GM19193 (cell line): ENCODE measurements around the gene LCTL.

Experiments used
- POLR2A ChIP-seq: IDR thresholded peaks from 4 replicates; pipeline ENCODE4 v1.6.1; 2011; ENCODE audit not compliant: insufficient read depth, insufficient read length; ENCODE audit errors: extremely low read depth

Gene LCTL

DNA sequence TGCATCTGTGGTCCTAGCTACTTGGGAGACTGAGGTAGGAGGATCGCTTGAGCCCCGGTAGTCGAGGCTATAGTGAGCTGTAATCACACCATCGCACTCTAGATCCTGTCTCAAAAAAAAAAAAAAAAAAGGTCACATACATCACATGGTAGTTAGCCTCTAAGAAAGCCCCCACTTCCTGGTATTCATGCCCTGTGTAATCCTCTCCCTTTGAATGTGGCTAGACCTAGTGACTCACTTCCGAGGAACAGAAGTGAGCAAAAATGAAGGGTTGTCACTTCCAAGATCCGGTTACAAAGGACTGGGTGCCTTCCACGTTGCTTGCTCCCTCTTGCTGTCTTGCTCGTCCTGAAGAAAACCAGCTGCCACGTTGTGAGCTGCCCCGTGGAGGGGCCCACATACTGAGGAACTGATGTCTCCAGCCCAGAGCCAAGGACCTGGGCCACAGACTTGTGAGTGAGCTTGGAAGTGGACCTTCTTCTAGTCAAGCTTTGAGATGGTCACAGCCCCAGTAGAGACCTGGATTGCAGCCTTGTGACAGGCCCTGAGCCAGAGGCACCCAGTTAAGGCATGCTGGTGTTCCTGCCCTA lies 12.6 kb upstream of the LCTL start:
- TF ChIP-seq POLR2A = no peak

DNA sequence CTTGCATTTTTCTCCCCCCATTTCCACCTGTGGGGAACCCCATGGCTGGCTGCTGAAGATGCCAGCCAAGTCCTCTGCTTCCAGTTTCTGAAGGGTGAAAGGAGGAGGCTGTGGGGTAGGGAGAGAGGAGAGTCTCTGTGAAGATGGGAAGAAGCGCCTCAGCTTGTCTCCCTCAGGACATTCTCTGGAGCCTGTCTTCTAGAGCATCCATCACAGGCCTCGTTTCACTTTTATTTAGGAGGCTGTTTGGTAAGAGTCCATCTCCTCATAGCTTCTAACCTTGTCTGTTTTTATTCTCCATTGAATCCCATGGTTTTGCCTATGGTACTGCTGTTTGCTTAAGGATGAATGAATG lies 8.8 kb upstream of the LCTL start:
- TF ChIP-seq POLR2A = no peak

DNA sequence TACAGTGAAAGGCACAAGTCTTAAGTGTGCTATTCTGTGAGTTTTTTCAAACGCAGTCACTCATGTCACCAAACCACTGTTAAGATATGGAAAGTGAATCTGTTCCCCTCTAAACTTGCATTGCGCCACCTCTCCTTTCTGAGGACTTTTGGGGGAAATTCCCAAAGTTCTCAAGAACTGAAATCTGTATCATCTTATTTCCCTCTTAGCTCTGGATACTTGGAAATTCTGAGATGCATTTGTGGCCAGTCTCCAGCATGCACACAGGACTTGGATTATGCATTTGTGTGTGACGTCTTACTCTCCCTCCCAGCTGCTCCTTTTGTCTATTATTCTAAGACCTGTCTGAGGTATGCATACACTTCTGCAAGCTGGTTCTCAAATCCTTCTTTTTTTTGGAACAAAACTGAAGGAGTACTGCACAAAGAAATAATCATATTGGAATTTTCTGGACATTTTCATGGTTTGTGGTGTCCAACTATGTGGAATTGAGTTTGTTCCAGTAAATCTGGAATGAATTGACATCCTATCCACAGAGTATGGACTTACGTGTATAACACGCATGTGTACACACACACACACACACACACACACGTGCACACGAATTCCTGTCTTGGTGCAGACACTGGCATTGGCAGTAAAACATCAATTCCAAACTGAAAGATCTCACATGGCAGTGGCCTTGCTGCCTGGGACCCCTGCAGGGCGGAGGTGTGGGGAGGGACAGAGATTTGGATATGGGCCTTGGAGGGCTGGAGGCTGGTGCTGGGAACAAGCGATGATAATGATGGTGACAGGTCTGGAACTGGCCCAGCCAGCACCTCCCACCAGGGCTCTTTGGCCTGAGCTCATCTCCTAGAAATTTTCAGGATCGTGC lies 8.2 kb upstream of the LCTL start:
- TF ChIP-seq POLR2A = no peak

DNA sequence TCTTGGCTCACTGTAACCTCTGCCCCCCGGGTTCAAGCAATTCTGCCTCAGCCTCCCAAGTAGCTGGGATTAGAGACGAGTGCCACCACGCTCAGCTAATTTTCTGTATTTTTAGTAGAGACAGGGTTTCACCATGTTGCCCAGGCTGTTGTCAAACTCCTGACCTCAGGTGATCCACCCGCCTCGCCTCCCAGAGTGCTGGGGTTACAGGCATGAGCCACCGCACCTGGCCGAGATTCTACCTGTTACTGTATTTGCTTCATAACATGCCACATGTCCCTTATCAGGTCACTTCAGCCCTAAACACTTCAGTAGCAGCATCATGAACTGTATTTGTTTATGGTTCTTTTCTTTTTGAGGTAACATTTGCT lies 7.5 kb upstream of the LCTL start:
- no peak for TF ChIP-seq POLR2A

DNA sequence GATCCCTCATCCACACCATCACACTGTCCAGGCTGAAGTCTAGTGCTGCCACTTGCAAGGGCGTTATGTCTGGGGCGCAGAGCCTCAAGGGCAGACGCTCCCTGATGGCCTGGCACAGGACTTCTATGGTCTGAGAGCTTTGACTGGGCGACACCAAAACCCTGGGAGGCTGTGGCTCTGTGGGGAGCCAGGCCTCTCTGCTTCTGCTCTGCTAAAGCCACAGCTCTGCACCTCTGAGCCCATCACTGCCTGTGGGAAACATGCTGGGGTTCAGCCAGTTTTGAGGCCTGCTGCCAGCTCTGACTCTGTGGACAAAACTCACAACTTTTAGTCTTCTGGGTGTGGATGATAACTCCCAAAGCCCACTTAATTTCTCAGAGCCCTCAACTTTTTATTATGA lies 6.3 kb upstream of the LCTL start:
- no peak for TF ChIP-seq POLR2A

DNA sequence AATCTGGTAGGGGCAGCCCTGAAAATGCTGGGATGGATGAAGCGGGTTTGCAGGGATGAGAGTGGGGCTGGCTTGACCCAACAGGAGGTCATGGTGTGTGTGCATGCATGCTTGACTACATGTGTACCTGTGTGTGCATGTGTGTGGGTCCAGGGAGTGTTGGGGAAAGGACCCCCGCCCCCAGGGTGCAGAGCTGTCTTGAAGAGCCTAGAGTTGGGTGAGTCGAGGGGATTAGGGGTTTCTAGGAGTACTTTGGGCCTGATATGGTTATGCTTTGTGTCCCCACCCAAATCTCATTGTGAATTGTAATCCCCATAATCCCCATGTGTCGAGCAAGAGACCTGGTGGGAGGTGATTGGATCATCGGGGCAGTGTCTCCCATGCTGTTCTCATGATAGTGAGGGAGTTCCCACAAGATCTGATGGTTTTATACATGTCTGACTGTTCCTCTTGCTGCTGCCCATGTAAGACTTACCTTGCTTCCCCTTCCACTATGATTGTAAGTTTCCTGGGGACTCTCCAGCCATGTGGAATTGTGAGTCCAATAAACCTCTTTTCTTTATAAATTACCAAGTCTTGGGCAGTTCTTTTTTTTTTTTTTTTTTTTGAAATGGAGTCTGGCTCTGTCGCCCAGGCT lies 5.2 kb upstream of the LCTL start:
- TF ChIP-seq POLR2A = no peak

DNA sequence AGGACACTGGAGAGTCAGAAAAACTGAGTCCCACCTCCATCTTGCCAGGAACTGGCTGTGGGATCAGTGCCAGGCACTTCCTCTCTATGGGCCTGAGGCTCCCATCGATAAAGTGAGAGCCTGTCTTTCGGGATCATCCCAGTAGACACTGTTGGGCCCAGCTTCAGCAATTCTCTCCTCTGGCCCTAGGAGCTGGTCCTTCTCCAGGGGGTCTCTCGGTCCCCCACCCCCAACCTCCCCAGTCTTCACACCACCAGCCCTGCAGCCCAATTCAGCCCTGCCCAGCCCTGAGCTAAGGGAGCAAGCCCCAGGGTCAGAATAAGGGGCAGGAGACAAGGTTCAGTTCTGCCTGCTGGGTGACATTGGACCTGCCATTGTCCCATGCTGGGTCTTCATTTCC lies 4.5 kb upstream of the LCTL start:
- TF ChIP-seq POLR2A = no peak

DNA sequence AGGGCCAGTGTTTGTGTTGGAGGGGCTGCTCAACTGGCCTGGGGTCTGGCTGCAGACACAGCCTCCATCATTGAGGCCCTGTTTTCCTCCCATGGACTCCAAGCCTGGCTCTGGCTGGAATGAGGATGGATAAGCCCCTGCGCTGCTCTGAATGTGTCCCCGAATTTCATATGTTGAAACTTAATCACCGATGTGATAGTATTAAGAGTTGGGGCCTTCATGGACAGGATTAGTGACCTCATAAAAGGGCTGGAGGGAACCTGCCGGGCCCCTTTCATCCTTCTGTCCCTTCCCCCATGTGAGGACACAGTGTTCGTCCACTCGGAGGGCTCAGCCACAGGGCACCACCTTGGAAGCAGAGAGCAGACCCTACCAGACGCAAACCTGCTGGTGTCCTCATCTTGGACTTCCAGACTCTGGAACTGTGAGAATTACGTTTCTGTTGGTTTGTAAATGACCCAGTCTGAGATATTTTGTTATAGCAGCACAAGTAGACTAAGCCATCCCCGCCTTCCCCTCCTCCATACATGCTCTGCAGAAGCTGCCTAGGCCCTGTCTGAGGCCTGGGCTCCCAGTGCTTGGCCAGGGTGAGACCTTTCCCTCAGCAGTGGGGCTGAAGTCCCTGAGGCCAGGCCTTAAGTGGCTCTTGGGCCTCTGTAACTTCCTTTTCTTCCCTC lies 3.8 kb upstream of the LCTL start:
- no peak for TF ChIP-seq POLR2A

DNA sequence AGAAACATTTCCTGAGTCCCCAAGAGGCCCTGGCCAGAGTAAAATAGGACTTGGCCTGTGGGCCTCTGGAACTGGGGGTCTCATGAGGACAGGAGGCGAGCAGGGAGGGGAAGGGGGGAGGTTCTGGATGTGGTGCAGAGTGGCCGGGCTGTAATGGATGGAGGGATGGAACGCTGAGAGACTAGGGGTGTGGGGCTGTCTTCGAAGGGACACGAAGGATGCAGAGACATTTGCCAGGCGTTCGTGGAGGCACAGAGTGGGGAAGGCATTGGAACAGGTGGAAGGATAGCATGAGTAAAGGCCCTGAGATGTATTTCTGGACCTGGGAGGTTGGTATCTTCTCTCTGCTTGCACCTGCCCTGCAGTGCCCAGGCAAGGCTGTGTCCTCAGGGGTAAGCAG lies 2.1 kb upstream of the LCTL start:
- TF ChIP-seq POLR2A = no peak

DNA sequence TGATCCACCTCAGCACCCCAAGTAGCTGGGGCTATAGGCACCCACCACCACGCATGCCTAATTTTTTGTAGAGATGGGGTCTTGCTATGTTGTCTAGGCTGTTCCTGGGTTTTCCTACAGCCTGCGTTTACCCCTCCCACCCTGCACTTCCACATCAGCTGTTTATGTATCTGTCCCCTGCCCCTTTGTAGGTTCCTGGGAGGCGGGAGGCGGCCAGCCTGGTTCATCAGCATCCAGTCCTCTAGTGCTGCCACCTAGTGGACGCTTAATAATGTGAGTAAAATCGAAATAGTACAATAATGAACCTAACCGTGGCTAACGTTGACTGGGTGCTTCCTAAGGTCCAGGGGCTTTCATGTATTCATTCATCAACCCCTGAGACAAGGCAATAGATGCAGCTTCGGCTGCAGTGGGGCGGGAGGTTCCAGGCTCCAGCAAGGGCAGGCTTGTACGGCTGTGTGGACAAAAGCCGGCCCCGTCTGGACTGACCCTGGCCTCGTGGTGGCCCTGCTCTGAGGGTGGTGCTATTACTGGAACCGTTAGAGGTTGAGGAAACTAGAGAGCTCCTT lies 1.2 kb upstream of the LCTL start:
- TF ChIP-seq POLR2A = no peak

DNA sequence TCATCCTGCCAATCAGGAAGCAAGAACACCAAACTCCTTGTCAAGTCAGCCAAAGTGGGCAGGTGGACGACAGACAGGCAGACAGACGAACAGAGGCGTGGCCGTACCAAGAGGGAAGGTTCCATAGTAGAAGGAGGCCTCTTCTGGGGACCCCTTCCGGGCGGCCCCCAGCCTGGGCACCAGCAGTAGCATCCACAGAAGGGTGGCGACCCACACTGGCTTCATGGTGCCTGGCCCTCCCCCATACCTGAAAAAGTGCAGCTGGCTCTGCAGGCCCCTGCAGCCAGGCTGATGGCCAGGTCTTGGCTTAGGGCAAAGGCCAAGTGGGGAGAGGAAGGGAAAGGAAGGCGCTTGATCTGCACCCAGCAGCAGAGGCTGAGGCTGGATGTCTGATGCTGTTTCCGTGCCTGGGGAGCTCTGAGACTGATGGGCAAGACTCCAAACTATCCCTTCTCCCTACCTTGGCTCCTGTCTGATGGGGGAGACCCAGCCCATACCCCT lies 607 bp downstream of the LCTL start:
- no peak for TF ChIP-seq POLR2A

DNA sequence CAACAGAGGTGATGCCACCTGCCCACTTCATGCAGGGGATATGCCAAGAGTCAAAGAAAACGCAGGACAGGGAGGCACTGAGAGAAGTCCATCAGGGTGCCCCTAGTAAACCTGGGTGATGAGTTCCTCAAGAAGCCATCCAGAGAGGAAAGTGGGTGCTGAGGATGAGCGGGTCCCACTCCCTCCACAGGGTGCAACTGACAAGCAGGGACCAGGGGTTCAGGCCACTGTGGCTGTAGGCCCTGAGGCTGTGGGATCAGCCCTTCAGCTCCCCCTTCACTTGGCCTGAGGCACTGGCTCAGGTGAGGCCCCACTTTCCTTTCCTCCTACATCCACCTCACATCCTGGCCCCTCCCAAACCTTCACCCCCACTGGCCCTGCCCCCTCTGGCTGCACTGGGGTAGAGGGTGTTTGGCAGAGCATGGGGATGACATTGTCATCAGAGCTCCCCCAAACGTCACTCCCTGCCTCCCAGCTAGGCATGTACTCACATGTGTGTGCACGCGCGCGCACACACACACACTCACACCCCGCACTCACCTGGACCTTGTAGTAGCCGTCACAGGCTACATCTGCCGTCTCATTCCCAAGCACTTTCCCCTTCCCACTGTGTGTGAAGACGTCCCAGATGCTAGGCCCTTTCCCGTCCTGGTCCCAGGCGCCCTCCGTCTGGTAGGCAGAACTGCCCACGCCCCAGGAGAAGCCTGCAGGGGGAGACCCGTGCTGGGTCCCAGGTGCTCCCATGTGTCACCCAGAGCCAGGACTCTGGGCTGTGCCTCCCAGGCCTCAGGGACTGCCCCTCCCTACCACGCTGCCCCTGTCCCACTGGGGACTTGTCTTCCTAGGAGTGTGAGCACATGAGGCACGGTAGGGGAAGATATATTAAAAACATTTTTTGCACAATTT lies 1.4 kb downstream of the LCTL start:
- TF ChIP-seq POLR2A = no peak

DNA sequence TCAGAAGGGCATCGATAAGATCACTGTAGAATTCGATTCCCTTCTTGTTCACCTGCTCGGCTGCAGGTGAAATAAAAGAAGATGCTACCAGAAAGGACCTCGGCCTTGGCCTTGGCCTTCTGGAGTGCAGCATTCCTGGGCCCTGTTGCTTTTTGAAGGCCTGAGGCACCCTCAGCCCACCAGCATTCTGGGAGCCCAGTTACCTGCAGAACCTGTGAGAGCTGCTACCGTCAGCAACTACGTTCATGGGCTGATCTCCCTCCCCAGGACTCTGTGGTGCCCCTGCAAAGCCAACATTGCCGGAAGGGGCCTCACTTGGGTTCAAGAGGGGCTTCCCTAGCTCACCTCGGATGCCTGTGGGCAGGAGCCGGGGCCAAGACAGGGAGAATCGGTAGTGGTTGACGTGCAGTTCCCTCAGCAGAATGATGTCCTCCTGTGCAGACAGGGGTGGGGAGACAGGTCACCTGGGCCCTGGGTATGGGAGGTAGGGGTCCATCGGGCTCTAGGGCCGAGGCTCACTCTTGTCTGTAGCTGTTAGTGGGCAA lies 2.2 kb downstream of the LCTL start:
- TF ChIP-seq POLR2A = no peak

DNA sequence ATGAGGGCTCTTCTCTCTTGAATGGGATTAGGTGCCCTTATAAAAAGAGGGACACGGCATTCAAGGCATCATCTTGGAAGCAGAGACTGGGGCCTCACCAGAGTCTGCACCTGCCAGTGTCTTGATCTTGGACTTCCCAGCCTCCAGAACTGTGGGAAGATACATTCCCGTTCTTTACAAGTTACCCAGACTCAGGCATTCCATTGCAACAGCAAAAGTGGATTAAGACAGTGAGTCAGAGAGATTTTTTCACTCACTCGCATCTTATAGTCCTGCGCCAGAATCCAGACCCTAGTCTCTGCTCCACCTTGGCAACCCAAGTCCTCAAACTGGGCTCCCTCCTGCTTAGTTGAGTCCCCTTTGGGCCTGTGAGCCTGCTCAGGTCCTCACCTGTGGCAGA lies 2.7 kb downstream of the LCTL start:
- TF ChIP-seq POLR2A = no peak
